Measurements from ENCODE around the gene ZNF821. TPM values are rescaled to one million over a fixed set of nuclear protein-coding genes. Genes with fewer than 3 reads are reported as not detected.

ZNF821 gene
- total RNA-seq, 1 experiment from 2014 or later, result 5.4 TPM

GRCh38 chr16:71848622-71849021 lies 35.4 kb downstream of the ZNF821 start:
- ChIA-PET POLR2A (ENCODE audit: unreplicated experiment) (no interaction called here), CTCF (no interaction called here)
- ATAC-seq, result no peak
- Histone ChIP-seq H3K9me3 (ENCODE audit: low read length) (no peaks in the 10 kb centered on the region), H2AFZ (ENCODE audit: low read length) (no peak overlapping the region), H3K4me3 (ENCODE audit: low read length) (no peak overlapping the region), H3F3A (ENCODE audit: low read length, unreplicated experiment) (no peaks in the 10 kb centered on the region), H3K4me2 (ENCODE audit: low read length) (no peak overlapping the region), H3K27ac (ENCODE audit: low read length) (no peak overlapping the region), H3K9ac (ENCODE audit: low read length) (no peak overlapping the region), H3K36me3 (ENCODE audit: low read depth, low read length) (peaks cover 8% of the 10 kb centered on the region; the same call in 1 of the 2 replicates), H4K20me1 (ENCODE audit: low read length) (no peaks in the 10 kb centered on the region), H3K27me3 (ENCODE audit: low read length) (no peaks in the 10 kb centered on the region), H3K9me2 (replicated peaks; ENCODE audit: low read length) (no peaks in the 10 kb centered on the region), H3K79me2 (ENCODE audit: low read length) (peaks cover 27% of the 10 kb centered on the region), H3K4me1 (ENCODE audit: insufficient read depth, low read length) (peaks cover 8% of the 10 kb centered on the region; the same call in 1 of the 2 replicates)
- TF ChIP-seq CTCF (conservative IDR thresholded peaks at IDR 0.05; ENCODE audit: low read depth, low read length) (no peak), EZH2 (IDR thresholded peaks at IDR 0.05; ENCODE audit: low read length, unreplicated experiment) (no peak), EZH2phosphoT487 (IDR thresholded peaks at IDR 0.05; ENCODE audit: borderline replicate concordance, low read length) (no peak)
- no TSS peak for BruUV-seq (replicated peaks)
- DNase-seq, result no peak
- intact Hi-C loops (cut with micrococcal nuclease), result loop anchor here (5.0 kb wide), 1 partner anchor 34 kb away; the partner anchor contains the start of gene ZNF821

GRCh38 chr16:71847096-71847495 lies 36.9 kb downstream of the ZNF821 start:
- Histone ChIP-seq H3K9ac (ENCODE audit: low read length) (peak overlapping the region; percentile 89; the same call in 1 of the 2 replicates), H3F3A (ENCODE audit: low read length, unreplicated experiment) (no peaks in the 10 kb centered on the region), H2AFZ (ENCODE audit: low read length) (no peak overlapping the region), H3K4me2 (ENCODE audit: low read length) (peak overlapping the region; percentile 90), H3K36me3 (ENCODE audit: low read depth, low read length) (peaks cover 8% of the 10 kb centered on the region; the same call in 1 of the 2 replicates), H3K4me3 (ENCODE audit: low read length) (peak overlapping the region; percentile 82), H3K79me2 (ENCODE audit: low read length) (peaks cover 27% of the 10 kb centered on the region), H3K4me1 (ENCODE audit: insufficient read depth, low read length) (peaks cover 8% of the 10 kb centered on the region; the same call in 1 of the 2 replicates), H3K27ac (ENCODE audit: low read length) (no peak overlapping the region), H4K20me1 (ENCODE audit: low read length) (no peaks in the 10 kb centered on the region), H3K27me3 (ENCODE audit: low read length) (no peaks in the 10 kb centered on the region), H3K9me3 (ENCODE audit: low read length) (no peaks in the 10 kb centered on the region), H3K9me2 (replicated peaks; ENCODE audit: low read length) (no peaks in the 10 kb centered on the region)
- TF ChIP-seq EZH2phosphoT487 (IDR thresholded peaks at IDR 0.05; ENCODE audit: borderline replicate concordance, low read length), result no peak
- TF ChIP-seq EZH2 (IDR thresholded peaks at IDR 0.05; ENCODE audit: low read length, unreplicated experiment), result no peak
- no TSS peak for BruUV-seq (replicated peaks)
- intact Hi-C loops (cut with micrococcal nuclease), result loop anchor here (5.0 kb wide), 1 partner anchor 35 kb away; the partner anchor contains the start of gene ZNF821
- ATAC-seq, result no peak
- ChIA-PET POLR2A (ENCODE audit: unreplicated experiment) (no interaction called here), CTCF (interaction anchor here (1.2 kb wide), 1 partner anchor 35 kb away, joined by 3 read pairs; no protein-coding TSS in a partner anchor)
- no peak for DNase-seq

GRCh38 chr16:71846431-71846830 lies 37.6 kb downstream of the ZNF821 start:
- H3K36me3 ChIP-seq (ENCODE audit: low read depth, low read length), result peaks cover 8% of the 10 kb centered on the region; the same call in 1 of the 2 replicates
- ATAC-seq, result peak; percentile 18
- intact Hi-C loops (cut with micrococcal nuclease), result loop anchor here (5.0 kb wide), 1 partner anchor 36 kb away; the partner anchor contains the start of gene ZNF821
- no peaks in the 10 kb centered on the region for H3K27me3 ChIP-seq (ENCODE audit: low read length)
- DNase-seq, result no peak
- H3K9me3 ChIP-seq (ENCODE audit: low read length), result no peaks in the 10 kb centered on the region
- H3K9ac ChIP-seq (ENCODE audit: low read length), result peak overlapping the region; percentile 89
- no TSS peak for BruUV-seq (replicated peaks)
- peaks cover 27% of the 10 kb centered on the region for H3K79me2 ChIP-seq (ENCODE audit: low read length)
- no peaks in the 10 kb centered on the region for H3F3A ChIP-seq (ENCODE audit: low read length, unreplicated experiment)
- no peak overlapping the region for H3K27ac ChIP-seq (ENCODE audit: low read length)
- peak overlapping the region; percentile 90 for H3K4me2 ChIP-seq (ENCODE audit: low read length)
- peak overlapping the region; percentile 82 for H3K4me3 ChIP-seq (ENCODE audit: low read length)
- TF ChIP-seq EZH2 (IDR thresholded peaks at IDR 0.05; ENCODE audit: low read length, unreplicated experiment), result no peak
- TF ChIP-seq CTCF (conservative IDR thresholded peaks at IDR 0.05; ENCODE audit: low read depth, low read length), result no peak
- no peak for TF ChIP-seq EZH2phosphoT487 (IDR thresholded peaks at IDR 0.05; ENCODE audit: borderline replicate concordance, low read length)
- peak overlapping the region; percentile 99; the same call in 1 of the 2 replicates for H2AFZ ChIP-seq (ENCODE audit: low read length)
- POLR2A ChIA-PET (ENCODE audit: unreplicated experiment), result interaction anchor here (0.5 to 1.3 kb wide), 2 partner anchors 38 to 1100 kb away, joined by 3 to 4 read pairs; partner anchors contain the start of gene AP1G1
- H4K20me1 ChIP-seq (ENCODE audit: low read length), result no peaks in the 10 kb centered on the region
- H3K9me2 ChIP-seq (replicated peaks; ENCODE audit: low read length), result no peaks in the 10 kb centered on the region
- peaks cover 8% of the 10 kb centered on the region; the same call in 1 of the 2 replicates for H3K4me1 ChIP-seq (ENCODE audit: insufficient read depth, low read length)
- CTCF ChIA-PET, result interaction anchor here (0.6 to 1.2 kb wide), 2 partner anchors 36 to 37 kb away, joined by 3 to 4 read pairs; partner anchors contain the start of gene AP1G1
